ENCODE results near the gene TICAM2. TPM values are rescaled to one million over a fixed set of nuclear protein-coding genes. Genes with fewer than 3 reads are reported as not detected.

Gene TICAM2
- total RNA-seq, 1 donor from 2014 or later, result 5.8 TPM

- DNase-seq, result no peak
- Histone ChIP-seq H3K36me3 (no peaks in the 10 kb centered on the region), H3K4me3 (no peak overlapping the region), H3K9me3 (no peaks in the 10 kb centered on the region), H3K4me1 (no peaks in the 10 kb centered on the region), H3K27me3 (ENCODE audit: low read depth) (no peaks in the 10 kb centered on the region), H3K27ac (no peak overlapping the region)
- intact Hi-C loops (cut with DNase I), result no loop called here
- ATAC-seq, result no peak
- TF ChIP-seq, protein P1, sequence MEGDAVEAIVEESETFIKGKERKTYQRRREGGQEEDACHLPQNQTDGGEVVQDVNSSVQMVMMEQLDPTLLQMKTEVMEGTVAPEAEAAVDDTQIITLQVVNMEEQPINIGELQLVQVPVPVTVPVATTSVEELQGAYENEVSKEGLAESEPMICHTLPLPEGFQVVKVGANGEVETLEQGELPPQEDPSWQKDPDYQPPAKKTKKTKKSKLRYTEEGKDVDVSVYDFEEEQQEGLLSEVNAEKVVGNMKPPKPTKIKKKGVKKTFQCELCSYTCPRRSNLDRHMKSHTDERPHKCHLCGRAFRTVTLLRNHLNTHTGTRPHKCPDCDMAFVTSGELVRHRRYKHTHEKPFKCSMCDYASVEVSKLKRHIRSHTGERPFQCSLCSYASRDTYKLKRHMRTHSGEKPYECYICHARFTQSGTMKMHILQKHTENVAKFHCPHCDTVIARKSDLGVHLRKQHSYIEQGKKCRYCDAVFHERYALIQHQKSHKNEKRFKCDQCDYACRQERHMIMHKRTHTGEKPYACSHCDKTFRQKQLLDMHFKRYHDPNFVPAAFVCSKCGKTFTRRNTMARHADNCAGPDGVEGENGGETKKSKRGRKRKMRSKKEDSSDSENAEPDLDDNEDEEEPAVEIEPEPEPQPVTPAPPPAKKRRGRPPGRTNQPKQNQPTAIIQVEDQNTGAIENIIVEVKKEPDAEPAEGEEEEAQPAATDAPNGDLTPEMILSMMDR (IDR thresholded peaks at IDR 0.05), result no peak
Observed at GRCh38 chr5:115584501-115584900, 17.8 kb downstream of the TICAM2 start.

DNA sequence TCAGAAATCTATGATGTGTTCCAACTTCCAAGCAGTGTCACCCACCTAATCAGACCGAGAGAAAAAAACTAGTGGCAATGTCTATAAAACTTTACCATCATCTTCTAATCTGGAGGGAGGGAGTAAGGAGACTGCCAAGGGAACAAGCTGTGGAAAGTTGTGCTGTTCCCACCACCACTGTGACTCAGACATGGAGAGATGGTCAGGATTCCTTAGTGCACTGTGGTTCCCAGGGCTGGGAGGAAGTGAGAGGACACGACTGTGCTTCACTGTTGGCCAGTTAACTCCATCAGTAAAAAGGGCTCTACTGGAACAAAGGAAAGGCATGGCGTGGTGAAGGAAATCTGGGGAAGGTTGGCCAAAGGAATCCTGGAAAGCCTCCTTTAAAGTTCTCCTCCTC lies 18.8 kb downstream of the TICAM2 start:
- TF ChIP-seq, protein P1 (IDR thresholded peaks at IDR 0.05), result no peak
- H3K27me3 ChIP-seq (ENCODE audit: low read depth), result no peaks in the 10 kb centered on the region
- no peaks in the 10 kb centered on the region for H3K36me3 ChIP-seq
- no peak overlapping the region for H3K27ac ChIP-seq
- H3K9me3 ChIP-seq, result no peaks in the 10 kb centered on the region
- no peak for DNase-seq
- intact Hi-C loops (cut with DNase I), result no loop called here
- no peak overlapping the region for H3K4me3 ChIP-seq
- H3K4me1 ChIP-seq, result no peaks in the 10 kb centered on the region
- no peak for ATAC-seq

DNA sequence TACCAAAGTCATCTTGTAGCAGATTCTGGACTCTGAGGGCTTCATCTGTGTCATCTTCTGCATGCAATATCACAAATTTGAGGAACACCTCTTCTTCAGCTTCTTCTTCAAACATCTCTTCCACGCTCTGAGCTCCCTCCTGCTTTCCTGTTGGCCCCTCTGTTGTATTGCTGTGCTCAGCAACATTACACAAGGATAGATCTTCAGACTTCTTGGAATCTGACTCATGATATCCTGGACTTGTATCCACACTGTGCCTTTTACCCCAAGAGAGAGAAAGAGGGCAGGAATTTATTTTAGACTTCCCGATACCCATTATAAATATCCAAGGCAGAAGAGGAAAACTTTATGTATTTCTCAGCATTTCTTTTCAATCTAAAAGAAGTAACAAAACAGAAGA lies 21.3 kb downstream of the TICAM2 start:
- Histone ChIP-seq H3K27ac (no peak overlapping the region), H3K36me3 (peaks cover 6% of the 10 kb centered on the region), H3K4me3 (no peak overlapping the region), H3K27me3 (ENCODE audit: low read depth) (no peaks in the 10 kb centered on the region), H3K9me3 (no peaks in the 10 kb centered on the region), H3K4me1 (no peaks in the 10 kb centered on the region)
- DNase-seq, result no peak
- TF ChIP-seq, protein P1 (IDR thresholded peaks at IDR 0.05), result no peak
- ATAC-seq, result no peak
- intact Hi-C loops (cut with DNase I), result no loop called here

DNA sequence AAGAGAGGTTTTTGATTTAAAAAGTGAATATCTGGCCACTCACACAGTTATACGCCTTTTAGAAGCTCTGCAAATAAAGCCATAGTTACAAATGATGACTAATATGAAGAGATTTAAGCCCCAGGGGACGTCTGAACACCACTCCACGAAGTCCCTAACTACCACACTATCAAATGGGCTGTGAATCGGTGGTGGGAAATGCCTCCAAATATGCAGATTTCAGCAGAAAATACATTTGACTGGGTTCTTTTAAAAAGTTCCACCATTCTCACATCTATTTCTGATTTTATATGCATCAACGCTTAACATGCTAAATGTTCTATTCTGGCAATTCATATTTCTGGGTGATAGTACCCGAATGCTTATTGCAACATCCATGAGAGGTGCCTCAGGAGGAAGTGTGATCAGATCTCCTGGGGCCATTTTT lies 22.5 kb downstream of the TICAM2 start:
- Histone ChIP-seq H3K4me1 (no peaks in the 10 kb centered on the region), H3K27me3 (ENCODE audit: low read depth) (no peaks in the 10 kb centered on the region), H3K27ac (no peak overlapping the region), H3K4me3 (no peak overlapping the region), H3K36me3 (peaks cover 6% of the 10 kb centered on the region), H3K9me3 (no peaks in the 10 kb centered on the region)
- TF ChIP-seq, protein P1 (IDR thresholded peaks at IDR 0.05), result no peak
- ATAC-seq (no peak), DNase-seq (no peak)
- intact Hi-C loops (cut with DNase I), result no loop called here

GRCh38 chr5:115579216-115579615 lies 23.1 kb downstream of the TICAM2 start:
- intact Hi-C loops (cut with DNase I), result no loop called here

More at GRCh38 chr5:115579216-115579615, 23.1 kb downstream of the TICAM2 start:
- TF ChIP-seq, protein P1 (IDR thresholded peaks at IDR 0.05), result no peak
- Histone ChIP-seq H3K4me1 (no peaks in the 10 kb centered on the region), H3K4me3 (no peak overlapping the region), H3K27ac (no peak overlapping the region), H3K9me3 (no peaks in the 10 kb centered on the region), H3K36me3 (peaks cover 6% of the 10 kb centered on the region), H3K27me3 (ENCODE audit: low read depth) (no peaks in the 10 kb centered on the region)
- DNase-seq, result no peak
- ATAC-seq, result no peak

Data from lower lobe of right lung (tissue), 2 donors.